Colonic mucosa (tissue), 4 donors: Measurements from ENCODE around the gene BRSK2. TPM values are rescaled to one million over a fixed set of nuclear protein-coding genes. Genes with fewer than 3 reads are reported as not detected.

ENCODE experiments used
- DNase-seq: peaks from one replicate; pipeline ENCODE4 v3.0.0-alpha.2; 2020
- H3K27ac ChIP-seq: fragments of 200-600 bp; one replicate; pipeline ENCODE4 v1.8.0; 2021
- H3K27me3 ChIP-seq: fragments of 200-600 bp; one replicate; pipeline ENCODE4 v1.8.0; 2021
- H3K36me3 ChIP-seq: fragments of 200-600 bp; one replicate; pipeline ENCODE4 v1.8.0; 2021
- H3K4me1 ChIP-seq: fragments of 200-600 bp; one replicate; pipeline ENCODE4 v1.8.0; 2021; ENCODE audit warnings: mild to moderate bottlenecking
- H3K4me3 ChIP-seq: fragments of 200-600 bp; one replicate; pipeline ENCODE4 v1.8.0; 2021
- H3K9ac ChIP-seq, 2 donors: one replicate each; pipeline ENCODE4 v1.7.0; 2013; ENCODE audit warnings: control low read depth in 2 of 2, low read depth in 2 of 2, low read length in 2 of 2
- H3K9me3 ChIP-seq: fragments of 200-600 bp; one replicate; pipeline ENCODE4 v1.8.0; 2021
- intact Hi-C: fragments of 100-400 bp; cut with DNase I; formaldehyde crosslinking; loops from one replicate; pipeline ENCODE4 v1.14.1; 2022
- total RNA-seq, 2 donors: library from RNA; stranded (reverse); fragmentation: NEBNext Ultra II Directional in 1 of 2; extraction: Animal tissue kit (Norgen Biotek cat#: 25700) in 1 of 2; gene quantifications; one replicate each; pipeline ENCODE4 v1.2.1, GENCODE V29; 2021
- TF ChIP-seq, protein P1 (sequence below): fragments of 200-600 bp; IDR thresholded peaks from one replicate; pipeline ENCODE4 v1.8.0; 2022; ENCODE audit warnings: antibody characterized with exemption, mild to moderate bottlenecking
- donor health status: healthy.
- donor health status: DM: no; HTN: no; CAD: no.
- donor health status: DM: no; HTN: no; CAD: no.

BRSK2 gene
- total RNA-seq, 2 donors from 2014 or later, result 0.52 to 1.2 TPM

DNA sequence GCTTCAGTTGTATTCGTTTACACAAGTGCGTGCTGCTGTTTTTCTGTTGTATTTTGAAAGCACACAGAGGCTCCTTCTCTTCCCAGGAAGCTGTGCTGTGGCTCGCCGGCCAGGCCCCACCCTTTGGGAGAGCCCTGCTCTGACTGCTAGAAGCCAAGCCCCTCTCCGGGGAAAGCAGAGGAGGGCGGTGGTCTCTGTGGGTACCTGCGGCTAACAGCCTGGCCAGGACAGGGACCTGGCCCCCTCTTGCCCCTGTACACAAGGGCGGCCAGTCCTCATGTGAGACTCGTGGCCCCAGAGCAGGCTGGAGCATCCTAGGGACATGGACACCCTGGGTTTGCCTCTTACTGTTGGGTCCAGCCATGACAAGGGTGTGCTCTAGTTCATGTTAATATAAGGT is 82.0 kb downstream of the BRSK2 start:
- TF ChIP-seq, protein P1, sequence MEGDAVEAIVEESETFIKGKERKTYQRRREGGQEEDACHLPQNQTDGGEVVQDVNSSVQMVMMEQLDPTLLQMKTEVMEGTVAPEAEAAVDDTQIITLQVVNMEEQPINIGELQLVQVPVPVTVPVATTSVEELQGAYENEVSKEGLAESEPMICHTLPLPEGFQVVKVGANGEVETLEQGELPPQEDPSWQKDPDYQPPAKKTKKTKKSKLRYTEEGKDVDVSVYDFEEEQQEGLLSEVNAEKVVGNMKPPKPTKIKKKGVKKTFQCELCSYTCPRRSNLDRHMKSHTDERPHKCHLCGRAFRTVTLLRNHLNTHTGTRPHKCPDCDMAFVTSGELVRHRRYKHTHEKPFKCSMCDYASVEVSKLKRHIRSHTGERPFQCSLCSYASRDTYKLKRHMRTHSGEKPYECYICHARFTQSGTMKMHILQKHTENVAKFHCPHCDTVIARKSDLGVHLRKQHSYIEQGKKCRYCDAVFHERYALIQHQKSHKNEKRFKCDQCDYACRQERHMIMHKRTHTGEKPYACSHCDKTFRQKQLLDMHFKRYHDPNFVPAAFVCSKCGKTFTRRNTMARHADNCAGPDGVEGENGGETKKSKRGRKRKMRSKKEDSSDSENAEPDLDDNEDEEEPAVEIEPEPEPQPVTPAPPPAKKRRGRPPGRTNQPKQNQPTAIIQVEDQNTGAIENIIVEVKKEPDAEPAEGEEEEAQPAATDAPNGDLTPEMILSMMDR, result no peak
- H3K27me3 ChIP-seq, result no peaks in the 10 kb centered on the region
- no peak overlapping the region for H3K27ac ChIP-seq
- peaks cover 9% of the 10 kb centered on the region for H3K36me3 ChIP-seq
- intact Hi-C loops, result no loop called here
- no peak overlapping the region for H3K9ac ChIP-seq
- no peaks in the 10 kb centered on the region for H3K4me1 ChIP-seq
- H3K9me3 ChIP-seq, result no peaks in the 10 kb centered on the region
- H3K4me3 ChIP-seq, result no peak overlapping the region
- DNase-seq, result no peak

DNA sequence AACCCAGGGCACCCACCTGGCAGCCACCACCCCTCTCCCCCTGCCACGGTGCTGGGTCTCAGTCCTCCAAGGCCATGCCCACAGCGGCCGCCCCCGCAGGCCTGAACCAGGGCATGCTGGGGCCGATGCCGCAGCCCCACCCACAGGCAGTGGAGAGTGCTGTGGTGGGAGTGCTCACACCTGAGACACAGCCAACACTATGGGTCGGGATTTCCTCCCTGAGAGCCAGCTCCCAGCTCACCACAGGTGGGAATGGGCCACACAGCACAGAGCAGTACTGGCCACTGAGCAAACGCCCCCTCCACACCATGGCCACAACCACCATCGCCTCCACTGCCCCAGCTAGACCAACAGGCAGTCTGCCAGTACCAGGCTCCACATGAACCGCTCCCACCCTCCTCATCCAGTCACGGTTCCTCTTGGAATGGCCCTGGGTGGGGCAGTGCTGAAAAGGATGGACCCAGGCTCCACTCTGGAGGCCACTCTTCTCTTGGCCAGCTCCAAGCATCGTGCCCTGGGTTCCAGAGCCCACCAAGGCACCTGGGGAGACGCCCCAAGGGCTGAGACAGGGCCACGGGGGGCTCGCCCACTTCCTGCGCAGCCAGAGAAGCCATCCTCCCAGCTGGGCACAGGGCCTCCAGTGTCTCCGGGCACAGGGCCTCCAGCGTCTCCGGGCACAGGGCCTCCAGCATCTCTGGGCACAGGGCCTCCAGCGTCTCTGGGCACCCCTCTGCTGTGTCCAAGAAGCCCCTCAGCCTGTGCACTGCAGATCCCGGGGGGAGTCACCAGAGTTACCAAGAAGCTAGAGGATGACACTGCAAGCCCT is 82.7 kb downstream of the BRSK2 start:
- TF ChIP-seq, protein P1, result no peak
- no peak for DNase-seq
- no peak overlapping the region for H3K9ac ChIP-seq
- no peak overlapping the region for H3K4me3 ChIP-seq
- no peaks in the 10 kb centered on the region for H3K4me1 ChIP-seq
- no peaks in the 10 kb centered on the region for H3K27me3 ChIP-seq
- H3K9me3 ChIP-seq, result no peaks in the 10 kb centered on the region
- H3K27ac ChIP-seq, result no peak overlapping the region
- H3K36me3 ChIP-seq, result peaks cover 9% of the 10 kb centered on the region
- intact Hi-C loops, result no loop called here

DNA sequence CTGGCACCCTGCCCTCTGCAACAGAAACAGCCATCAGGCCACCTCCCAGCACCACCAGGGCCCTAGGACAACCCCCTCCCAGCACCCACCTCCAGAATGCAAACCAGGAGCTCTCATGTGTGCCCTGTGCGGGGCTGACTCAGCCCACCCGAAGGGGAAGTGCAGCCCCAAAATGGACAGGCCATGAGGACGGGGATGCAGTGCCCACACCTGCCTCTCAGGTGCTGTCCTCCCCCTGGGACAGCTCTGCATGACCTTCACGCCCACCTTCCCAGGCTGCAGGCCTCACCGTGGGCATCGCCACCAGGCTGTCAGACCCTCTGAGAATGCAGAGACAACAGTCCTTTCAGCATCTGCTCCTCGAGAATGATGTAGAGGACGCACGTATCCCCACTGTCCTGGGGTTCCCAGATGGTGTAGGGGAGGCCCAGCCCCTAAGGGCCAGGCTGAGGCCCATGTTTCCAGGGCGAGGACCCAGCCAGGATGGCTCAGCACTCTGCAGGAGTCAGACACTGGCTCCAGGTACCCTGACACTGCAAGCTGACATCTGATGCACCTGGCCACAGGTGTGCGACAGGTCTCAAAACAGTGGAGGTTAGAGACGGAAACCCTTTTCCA is 83.4 kb downstream of the BRSK2 start:
- Histone ChIP-seq H3K36me3 (peaks cover 9% of the 10 kb centered on the region), H3K27me3 (no peaks in the 10 kb centered on the region), H3K27ac (no peak overlapping the region), H3K4me3 (no peak overlapping the region), H3K4me1 (no peaks in the 10 kb centered on the region), H3K9ac (no peak overlapping the region), H3K9me3 (no peaks in the 10 kb centered on the region)
- TF ChIP-seq, protein P1, result no peak
- intact Hi-C loops, result no loop called here
- DNase-seq, result no peak

DNA sequence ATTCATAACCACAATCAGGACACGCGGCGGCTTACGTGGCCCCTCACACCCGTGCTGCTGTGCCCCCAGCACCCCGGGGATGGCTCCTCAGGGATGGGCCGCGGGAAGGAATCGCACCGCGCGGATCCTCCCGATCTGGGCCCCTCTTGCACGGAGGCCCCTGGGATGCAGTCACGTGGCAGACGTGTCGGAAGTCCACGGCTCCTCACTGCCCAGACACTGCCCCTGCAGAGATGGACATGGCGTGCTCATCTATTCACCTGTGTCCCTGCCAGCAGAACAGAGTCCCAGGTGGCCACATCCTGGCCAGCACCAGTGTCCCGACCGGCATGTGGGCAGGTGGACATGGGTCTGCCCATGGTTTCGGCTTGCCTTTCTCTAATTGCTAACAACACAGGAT is 84.1 kb downstream of the BRSK2 start:
- no peak overlapping the region for H3K4me3 ChIP-seq
- no peaks in the 10 kb centered on the region for H3K4me1 ChIP-seq
- TF ChIP-seq, protein P1, result no peak
- H3K27ac ChIP-seq, result no peak overlapping the region
- H3K36me3 ChIP-seq, result peaks cover 9% of the 10 kb centered on the region
- H3K27me3 ChIP-seq, result no peaks in the 10 kb centered on the region
- no peak overlapping the region for H3K9ac ChIP-seq
- intact Hi-C loops, result no loop called here
- DNase-seq, result no peak
- no peaks in the 10 kb centered on the region for H3K9me3 ChIP-seq

DNA sequence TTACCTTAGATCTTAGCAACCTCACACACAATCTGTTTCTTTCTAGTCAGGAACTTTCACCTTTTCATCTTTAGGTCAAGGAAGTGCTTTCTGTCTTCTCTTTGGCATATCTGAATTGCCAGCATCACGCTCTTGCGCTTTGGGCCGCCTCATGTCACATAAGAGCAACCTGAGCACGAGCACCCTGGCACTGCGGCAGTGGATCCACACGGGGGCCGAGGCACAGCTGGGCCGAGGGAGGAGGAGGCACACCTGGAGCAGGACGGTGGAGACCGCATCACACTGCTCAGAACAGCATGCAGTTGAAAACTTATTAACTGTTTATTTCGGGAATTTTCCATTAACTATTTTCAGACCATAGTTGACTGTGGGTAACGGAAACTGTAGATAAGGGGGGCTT is 86.1 kb downstream of the BRSK2 start:
- TF ChIP-seq, protein P1, result no peak
- H3K9me3 ChIP-seq, result no peaks in the 10 kb centered on the region
- H3K27me3 ChIP-seq, result no peaks in the 10 kb centered on the region
- no peak overlapping the region for H3K4me3 ChIP-seq
- H3K27ac ChIP-seq, result no peak overlapping the region
- H3K9ac ChIP-seq, result no peak overlapping the region
- intact Hi-C loops, result no loop called here
- peaks cover 7% of the 10 kb centered on the region for H3K36me3 ChIP-seq
- no peaks in the 10 kb centered on the region for H3K4me1 ChIP-seq
- no peak for DNase-seq
